Measurements from ENCODE around the gene SUGCT.
"Not testable (repeated sequence)": the region's sequence is repeated elsewhere in the genome, so short reads cannot be mapped to it uniquely, and the experiment has no call there.

DNA sequence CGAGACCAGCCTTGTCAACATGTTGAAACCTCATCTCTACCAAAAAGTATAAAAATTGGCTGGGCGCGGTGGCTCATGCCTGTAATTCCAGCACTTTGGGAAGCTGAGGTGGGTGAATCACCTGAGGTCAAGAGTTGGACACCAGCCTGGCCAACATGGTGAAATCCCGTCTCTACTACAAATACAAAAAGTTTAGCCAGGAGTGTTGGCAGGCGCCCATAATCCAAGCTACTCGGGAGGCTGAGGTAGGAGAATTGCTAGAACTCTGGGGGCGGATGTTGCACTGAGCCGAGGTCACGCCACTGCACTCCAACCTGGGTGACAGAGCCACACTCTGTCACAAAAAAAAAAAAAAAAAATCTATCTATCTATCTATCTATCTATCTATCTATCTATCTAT lies 279.9 kb downstream of the SUGCT start:
- TF ChIP-seq, protein P1, sequence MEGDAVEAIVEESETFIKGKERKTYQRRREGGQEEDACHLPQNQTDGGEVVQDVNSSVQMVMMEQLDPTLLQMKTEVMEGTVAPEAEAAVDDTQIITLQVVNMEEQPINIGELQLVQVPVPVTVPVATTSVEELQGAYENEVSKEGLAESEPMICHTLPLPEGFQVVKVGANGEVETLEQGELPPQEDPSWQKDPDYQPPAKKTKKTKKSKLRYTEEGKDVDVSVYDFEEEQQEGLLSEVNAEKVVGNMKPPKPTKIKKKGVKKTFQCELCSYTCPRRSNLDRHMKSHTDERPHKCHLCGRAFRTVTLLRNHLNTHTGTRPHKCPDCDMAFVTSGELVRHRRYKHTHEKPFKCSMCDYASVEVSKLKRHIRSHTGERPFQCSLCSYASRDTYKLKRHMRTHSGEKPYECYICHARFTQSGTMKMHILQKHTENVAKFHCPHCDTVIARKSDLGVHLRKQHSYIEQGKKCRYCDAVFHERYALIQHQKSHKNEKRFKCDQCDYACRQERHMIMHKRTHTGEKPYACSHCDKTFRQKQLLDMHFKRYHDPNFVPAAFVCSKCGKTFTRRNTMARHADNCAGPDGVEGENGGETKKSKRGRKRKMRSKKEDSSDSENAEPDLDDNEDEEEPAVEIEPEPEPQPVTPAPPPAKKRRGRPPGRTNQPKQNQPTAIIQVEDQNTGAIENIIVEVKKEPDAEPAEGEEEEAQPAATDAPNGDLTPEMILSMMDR (IDR thresholded peaks at IDR 0.05; ENCODE audit: low read length) = not testable (repeated sequence)
- not testable (repeated sequence) for TF ChIP-seq EZH2phosphoT487 (IDR thresholded peaks at IDR 0.05; ENCODE audit: low read length); EZH2 (optimal IDR thresholded peaks at IDR 0.05; ENCODE audit: low read depth, low read length)
